Measurements from ENCODE around the gene GDPD5. TPM values are rescaled to one million over a fixed set of nuclear protein-coding genes. Genes with fewer than 3 reads are reported as not detected.
A peak's percentile ranks its signal among the peaks of the same experiment; 100 is the strongest.

The GDPD5 gene
- polyA plus RNA-seq, 3 donors: 4.9 to 39.0 (median 7.6) TPM

DNA sequence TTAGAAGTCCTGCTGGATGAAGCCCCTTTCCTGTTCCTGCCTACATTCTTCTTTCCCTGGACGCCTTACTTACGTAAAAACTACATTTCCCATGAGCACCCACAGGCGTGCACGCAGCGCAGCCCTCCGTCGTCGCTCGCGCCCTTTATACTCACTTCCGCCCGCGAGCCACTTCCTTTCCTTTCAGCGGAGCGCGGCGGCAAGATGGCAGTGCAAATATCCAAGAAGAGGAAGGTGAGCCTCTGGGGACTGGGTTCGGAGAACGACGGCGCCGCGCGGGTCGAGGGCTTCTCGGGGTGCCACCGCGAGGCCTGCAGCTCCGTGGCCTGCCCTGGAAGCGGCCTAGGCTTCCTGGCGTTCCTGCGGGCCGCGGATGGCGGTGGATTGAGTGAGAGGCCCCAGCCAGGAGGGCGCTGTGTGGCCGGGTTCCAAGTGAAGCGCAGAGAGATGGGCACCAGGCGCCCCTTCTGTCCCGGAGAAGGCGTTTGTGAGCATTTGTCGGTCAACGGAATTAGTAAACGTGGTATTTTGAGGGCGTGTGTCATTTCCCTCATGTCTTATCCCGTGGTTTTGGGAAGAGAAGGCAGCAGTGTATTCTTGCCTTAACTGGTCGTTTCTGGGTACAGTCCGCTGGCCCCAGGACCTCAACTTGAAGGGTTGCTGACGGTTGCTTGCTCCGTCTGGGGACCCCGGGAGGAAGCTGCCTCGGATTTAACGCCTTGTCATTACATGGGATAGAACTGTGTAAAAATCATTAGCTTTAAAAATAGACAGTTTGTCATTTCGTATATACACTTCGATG lies 126.2 kb downstream of the GDPD5 start, which contains the start of gene RPS3:
TSS of gene RPS3 (plus strand) at position 175 of the 802 bp plus-strand sequence. CDS start at position 205, 30 bp downstream.
- H3K27ac Mint-ChIP-seq: peak within 1 kb of the TSS; percentile 95 to 99 (median 98)

DNA sequence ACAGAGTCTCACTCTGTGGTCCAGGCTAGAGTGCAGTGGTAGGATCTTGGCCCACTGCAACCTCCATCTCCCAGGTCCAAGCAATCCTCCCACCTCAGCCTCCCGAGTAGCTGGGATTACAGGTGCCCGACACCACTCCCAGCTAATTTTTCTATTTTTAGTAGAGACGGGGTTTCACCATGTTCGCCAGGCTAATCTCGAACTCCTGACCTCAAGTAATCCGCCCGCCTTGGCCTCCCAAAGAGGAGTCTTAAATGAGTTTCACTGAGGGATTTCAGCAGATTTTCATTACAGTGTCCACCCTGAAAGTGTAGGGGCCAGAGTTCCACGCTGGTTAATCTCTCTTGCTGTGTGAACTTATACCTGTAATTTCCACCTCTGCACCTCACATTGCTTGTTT lies 126.8 kb downstream of the GDPD5 start:
- DNase-seq: no peak
- peaks cover 15 to 28% of the 10 kb centered on the region in 2 donors for H3K4me1 ChIP-seq (ENCODE audit: control insufficient read depth in 1 of 2, insufficient read depth in 2 of 2, low read length in 2 of 2)
- H2AFZ ChIP-seq (ENCODE audit: insufficient read depth, low read depth, low read length, poor library complexity, severe bottlenecking): no peak overlapping the region
- H3K4me1 Mint-ChIP-seq: peaks cover 36% of the 10 kb centered on the region
- H3K27me3 ChIP-seq (ENCODE audit: control insufficient read depth in 2 of 2, insufficient read depth in 2 of 2, low read length in 2 of 2): no peaks in the 10 kb centered on the region
- H3K4me3 Mint-ChIP-seq: peak overlapping the region in 1 of 2 donors; percentile 98
- no peaks in the 10 kb centered on the region for H3K9me3 Mint-ChIP-seq
- H3K79me2 ChIP-seq (ENCODE audit: insufficient read depth, low read length): peaks cover 47% of the 10 kb centered on the region
- TF ChIP-seq, protein P1, sequence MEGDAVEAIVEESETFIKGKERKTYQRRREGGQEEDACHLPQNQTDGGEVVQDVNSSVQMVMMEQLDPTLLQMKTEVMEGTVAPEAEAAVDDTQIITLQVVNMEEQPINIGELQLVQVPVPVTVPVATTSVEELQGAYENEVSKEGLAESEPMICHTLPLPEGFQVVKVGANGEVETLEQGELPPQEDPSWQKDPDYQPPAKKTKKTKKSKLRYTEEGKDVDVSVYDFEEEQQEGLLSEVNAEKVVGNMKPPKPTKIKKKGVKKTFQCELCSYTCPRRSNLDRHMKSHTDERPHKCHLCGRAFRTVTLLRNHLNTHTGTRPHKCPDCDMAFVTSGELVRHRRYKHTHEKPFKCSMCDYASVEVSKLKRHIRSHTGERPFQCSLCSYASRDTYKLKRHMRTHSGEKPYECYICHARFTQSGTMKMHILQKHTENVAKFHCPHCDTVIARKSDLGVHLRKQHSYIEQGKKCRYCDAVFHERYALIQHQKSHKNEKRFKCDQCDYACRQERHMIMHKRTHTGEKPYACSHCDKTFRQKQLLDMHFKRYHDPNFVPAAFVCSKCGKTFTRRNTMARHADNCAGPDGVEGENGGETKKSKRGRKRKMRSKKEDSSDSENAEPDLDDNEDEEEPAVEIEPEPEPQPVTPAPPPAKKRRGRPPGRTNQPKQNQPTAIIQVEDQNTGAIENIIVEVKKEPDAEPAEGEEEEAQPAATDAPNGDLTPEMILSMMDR (IDR thresholded peaks at IDR 0.05): no peak
- no peaks in the 10 kb centered on the region for H3K9me3 ChIP-seq (replicated peaks in 1 of 2; ENCODE audit: control insufficient read depth in 1 of 2, insufficient read depth in 1 of 2, low read length in 2 of 2)
- no peak overlapping the region for H3K9ac ChIP-seq (ENCODE audit: insufficient read depth, low read length, poor library complexity, severe bottlenecking)
- H3K36me3 ChIP-seq (replicated peaks in 1 of 2; ENCODE audit: control insufficient read depth in 1 of 2, insufficient read depth in 2 of 2, low read length in 2 of 2): peaks cover 29 to 31% of the 10 kb centered on the region in 2 donors
- no peak overlapping the region for H3K27ac ChIP-seq (ENCODE audit: low read depth in 1 of 2, low read length in 2 of 2)
- 93% methylated on average over 3 of the region's 8 CpGs for whole genome bisulfite sequencing (ENCODE audit: insufficient coverage)
- peaks cover 39% of the 10 kb centered on the region for H4K20me1 ChIP-seq (ENCODE audit: insufficient read depth, low read length)
- no peak overlapping the region for H3K4me2 ChIP-seq (replicated peaks; ENCODE audit: extremely low read depth, low read length, poor library complexity, severe bottlenecking)
- H3K4me3 ChIP-seq (replicated peaks in 1 of 3; ENCODE audit: low read depth in 2 of 3, low read length in 3 of 3): peak overlapping the region in 1 of 3 experiments; percentile 91
- H3K27me3 Mint-ChIP-seq (ENCODE audit: low read depth in 3 of 3): peaks cover 1 to 9% (median 6%) of the 10 kb centered on the region in 3 donors
- peak overlapping the region in 5 of 7 donors; percentile 95 to 99 (median 98) for H3K27ac Mint-ChIP-seq
- peaks cover 30 to 37% of the 10 kb centered on the region in 2 donors for H3K36me3 Mint-ChIP-seq
- intact Hi-C loops (cut with micrococcal nuclease): no loop called here

More for the DNA sequence above, 126.2 kb downstream of the GDPD5 start, which contains the start of gene RPS3:
- H3K4me1 Mint-ChIP-seq: peaks cover 38% of the 10 kb centered on the region
- Histone ChIP-seq H3K4me2 (replicated peaks; ENCODE audit: extremely low read depth, low read length, poor library complexity, severe bottlenecking) (peak within 1 kb of the TSS; percentile 74), H3K4me3 (replicated peaks in 1 of 3; ENCODE audit: low read depth in 2 of 3, low read length in 3 of 3) (peak within 1 kb of the TSS; percentile 91 to 96 (median 92)), H3K9ac (ENCODE audit: insufficient read depth, low read length, poor library complexity, severe bottlenecking) (peak within 1 kb of the TSS; percentile 91), H3K4me1 (ENCODE audit: control insufficient read depth in 1 of 2, insufficient read depth in 2 of 2, low read length in 2 of 2) (peaks cover 15 to 28% of the 10 kb centered on the region in 2 donors), H4K20me1 (ENCODE audit: insufficient read depth, low read length) (peaks cover 45% of the 10 kb centered on the region), H3K27me3 (ENCODE audit: control insufficient read depth in 2 of 2, insufficient read depth in 2 of 2, low read length in 2 of 2) (no peaks in the 10 kb centered on the region), H3K27ac (ENCODE audit: low read depth in 1 of 2, low read length in 2 of 2) (peak within 1 kb of the TSS; percentile 90 to 95), H2AFZ (ENCODE audit: insufficient read depth, low read depth, low read length, poor library complexity, severe bottlenecking) (peak within 1 kb of the TSS; percentile 75), H3K79me2 (ENCODE audit: insufficient read depth, low read length) (peaks cover 53% of the 10 kb centered on the region), H3K36me3 (replicated peaks in 1 of 2; ENCODE audit: control insufficient read depth in 1 of 2, insufficient read depth in 2 of 2, low read length in 2 of 2) (peaks cover 35 to 37% of the 10 kb centered on the region in 2 donors), H3K9me3 (replicated peaks in 1 of 2; ENCODE audit: control insufficient read depth in 1 of 2, insufficient read depth in 1 of 2, low read length in 2 of 2) (no peaks in the 10 kb centered on the region)
- intact Hi-C loops (cut with micrococcal nuclease): no loop called here
- TF ChIP-seq, protein P1 (IDR thresholded peaks at IDR 0.05): no peak
- H3K27me3 Mint-ChIP-seq (ENCODE audit: low read depth in 3 of 3): peaks cover 1 to 7% (median 6%) of the 10 kb centered on the region in 3 donors
- DNase-seq: peak; percentile 87 to 91 (median 90)
- H3K9me3 Mint-ChIP-seq: no peaks in the 10 kb centered on the region
- H3K4me3 Mint-ChIP-seq: peak within 1 kb of the TSS; percentile 98 to 99
- WGBS (ENCODE audit: insufficient coverage): under 1% methylated on average over 46 of the region's 55 CpGs
- H3K36me3 Mint-ChIP-seq: peaks cover 36 to 43% of the 10 kb centered on the region in 2 donors
